HEK293 (cell line): Measurements from ENCODE around the gene HDLBP.

Experiments used
- CTCF ChIA-PET: fragments of 350-600 bp; formaldehyde crosslinking; extraction: SDS; loops from one replicate; lab custom pipeline; 2021; ENCODE audit warnings: antibody characterized with exemption; lab: Yijun Ruan, JAX
- POLR2A ChIA-PET: fragments of 300-600 bp; formaldehyde crosslinking; extraction: SDS; loops from one replicate; lab custom pipeline; 2020; ENCODE audit warnings: antibody characterized with exemption, inconsistent platforms; lab: Yijun Ruan, JAX
- H3K27ac ChIP-seq: fragments of 200-500 bp; sonication (Bioruptor generic); 2 replicates; pipeline ENCODE4 v1.5.1; 2014; ENCODE audit warnings: low read depth, low read length, control low read depth, inconsistent platforms; ENCODE audit errors: extremely low read depth
- H3K36me3 ChIP-seq, 2 experiments: fragments of 200-500 bp in 1 of 2; sonication (Bioruptor generic) in 1 of 2; 1 replicate in 1 of 2; 2 replicates in 1 of 2; pipeline ENCODE4 v1.5.1; 2014 to 2017; ENCODE audit warnings: inconsistent platforms in 2 of 2, low read length in 2 of 2; ENCODE audit not compliant: control insufficient read depth in 2 of 2, insufficient read depth in 1 of 2
- H3K4me1 ChIP-seq: fragments of 200-500 bp; sonication (Bioruptor generic); 2 replicates; pipeline ENCODE4 v1.5.1; 2014; ENCODE audit warnings: mild to moderate bottlenecking, low read length, inconsistent platforms; ENCODE audit not compliant: control insufficient read depth, insufficient read depth
- H3K4me3 ChIP-seq: 2 replicates; pipeline ENCODE4 v1.5.1; 2011; ENCODE audit warnings: low read depth, mild to moderate bottlenecking, control low read depth, low read length, moderate library complexity
- H3K9me3 ChIP-seq: fragments of 200-500 bp; sonication (Bioruptor generic); 2 replicates; pipeline ENCODE4 v1.5.1; 2014; ENCODE audit warnings: low read depth, low read length, inconsistent platforms; ENCODE audit not compliant: control insufficient read depth, insufficient read depth
- INSM2 ChIP-seq: fragments of 450-650 bp; formaldehyde crosslinking; IDR thresholded peaks from 2 replicates; pipeline ENCODE4 v1.5.1; 2016; ENCODE audit warnings: missing biosample characterization, missing genetic modification characterization
- KLF7 ChIP-seq: fragments of 450-650 bp; formaldehyde crosslinking; IDR thresholded peaks from 2 replicates; pipeline ENCODE4 v1.5.1; 2016; ENCODE audit warnings: missing biosample characterization, missing genetic modification characterization, borderline replicate concordance
- ZFHX2 ChIP-seq: fragments of 450-650 bp; formaldehyde crosslinking; conservative IDR thresholded peaks from 2 replicates; pipeline ENCODE4 v1.5.1; 2016; ENCODE audit warnings: missing biosample characterization, missing genetic modification characterization
- ZIC2 ChIP-seq: fragments of 450-650 bp; formaldehyde crosslinking; IDR thresholded peaks from 2 replicates; pipeline ENCODE4 v1.5.1; 2016; ENCODE audit warnings: missing biosample characterization, missing genetic modification characterization
- ZNF112 ChIP-seq: fragments of 450-650 bp; formaldehyde crosslinking; IDR thresholded peaks from 2 replicates; pipeline ENCODE4 v1.5.0; 2017; ENCODE audit warnings: missing biosample characterization, missing genetic modification characterization
- ZNF16 ChIP-seq: fragments of 450-650 bp; formaldehyde crosslinking; IDR thresholded peaks from 2 replicates; pipeline ENCODE4 v1.5.1; 2016; ENCODE audit warnings: low read depth, missing biosample characterization, missing genetic modification characterization
- ZNF174 ChIP-seq: fragments of 450-650 bp; formaldehyde crosslinking; IDR thresholded peaks from 2 replicates; pipeline ENCODE4 v1.5.0; 2017; ENCODE audit warnings: missing biosample characterization, mild to moderate bottlenecking, missing genetic modification characterization
- ZNF2 ChIP-seq: fragments of 450-650 bp; formaldehyde crosslinking; IDR thresholded peaks from 2 replicates; pipeline ENCODE4 v1.5.1; 2016; ENCODE audit warnings: missing biosample characterization, missing genetic modification characterization
- ZNF211 ChIP-seq: fragments of 450-650 bp; formaldehyde crosslinking; IDR thresholded peaks from 2 replicates; pipeline ENCODE4 v1.5.1; 2016; ENCODE audit warnings: low read depth, missing biosample characterization, missing genetic modification characterization
- ZNF214 ChIP-seq: fragments of 450-650 bp; formaldehyde crosslinking; IDR thresholded peaks from 2 replicates; pipeline ENCODE4 v1.5.1; 2017; ENCODE audit warnings: missing biosample characterization, mild to moderate bottlenecking, missing genetic modification characterization, borderline replicate concordance
- ZNF223 ChIP-seq: fragments of 450-650 bp; formaldehyde crosslinking; IDR thresholded peaks from 2 replicates; pipeline ENCODE4 v1.5.1; 2016; ENCODE audit warnings: missing biosample characterization, missing genetic modification characterization
- ZNF23 ChIP-seq: fragments of 450-650 bp; formaldehyde crosslinking; IDR thresholded peaks from 2 replicates; pipeline ENCODE4 v1.5.1; 2016; ENCODE audit warnings: missing biosample characterization, missing genetic modification characterization, borderline replicate concordance
- ZNF404 ChIP-seq: fragments of 450-650 bp; formaldehyde crosslinking; IDR thresholded peaks from 2 replicates; pipeline ENCODE4 v1.5.1; 2017; ENCODE audit warnings: missing biosample characterization, missing genetic modification characterization
- ZNF433 ChIP-seq: fragments of 450-650 bp; formaldehyde crosslinking; IDR thresholded peaks from 2 replicates; pipeline ENCODE4 v1.5.1; 2016; ENCODE audit warnings: missing biosample characterization, missing genetic modification characterization, low read depth
- ZNF529 ChIP-seq: fragments of 450-650 bp; formaldehyde crosslinking; IDR thresholded peaks from 2 replicates; pipeline ENCODE4 v1.5.1; 2017; ENCODE audit warnings: missing genetic modification characterization, missing biosample characterization; ENCODE audit not compliant: insufficient replicate concordance
- ZNF530 ChIP-seq: fragments of 450-650 bp; formaldehyde crosslinking; IDR thresholded peaks from 2 replicates; pipeline ENCODE4 v1.5.1; 2016; ENCODE audit warnings: low read depth, missing biosample characterization, missing genetic modification characterization
- ZNF555 ChIP-seq: fragments of 450-650 bp; formaldehyde crosslinking; conservative IDR thresholded peaks from 2 replicates; pipeline ENCODE4 v1.5.1; 2017; ENCODE audit warnings: missing biosample characterization, mild to moderate bottlenecking, missing genetic modification characterization, inconsistent platforms
- ZNF571 ChIP-seq: fragments of 450-650 bp; formaldehyde crosslinking; IDR thresholded peaks from 2 replicates; pipeline ENCODE4 v1.5.0; 2017; ENCODE audit warnings: missing biosample characterization, missing genetic modification characterization
- ZNF704 ChIP-seq: fragments of 450-650 bp; formaldehyde crosslinking; IDR thresholded peaks from 2 replicates; pipeline ENCODE4 v1.5.1; 2016; ENCODE audit warnings: missing biosample characterization, missing genetic modification characterization
- ZNF837 ChIP-seq: fragments of 450-650 bp; formaldehyde crosslinking; IDR thresholded peaks from 2 replicates; pipeline ENCODE4 v1.5.1; 2016; ENCODE audit warnings: missing biosample characterization, missing genetic modification characterization
- ZSCAN18 ChIP-seq: fragments of 450-650 bp; formaldehyde crosslinking; IDR thresholded peaks from 2 replicates; pipeline ENCODE4 v1.5.1; 2016; ENCODE audit warnings: missing biosample characterization, missing genetic modification characterization
- ZSCAN4 ChIP-seq: fragments of 450-650 bp; formaldehyde crosslinking; IDR thresholded peaks from 2 replicates; pipeline ENCODE4 v1.5.1; 2017; ENCODE audit warnings: missing biosample characterization, missing genetic modification characterization
- TF ChIP-seq, protein P1 (sequence below): fragments of 450-650 bp; formaldehyde crosslinking; IDR thresholded peaks from 2 replicates; pipeline ENCODE4 v1.5.1; 2016; ENCODE audit warnings: missing biosample characterization, missing genetic modification characterization

HDLBP gene

DNA sequence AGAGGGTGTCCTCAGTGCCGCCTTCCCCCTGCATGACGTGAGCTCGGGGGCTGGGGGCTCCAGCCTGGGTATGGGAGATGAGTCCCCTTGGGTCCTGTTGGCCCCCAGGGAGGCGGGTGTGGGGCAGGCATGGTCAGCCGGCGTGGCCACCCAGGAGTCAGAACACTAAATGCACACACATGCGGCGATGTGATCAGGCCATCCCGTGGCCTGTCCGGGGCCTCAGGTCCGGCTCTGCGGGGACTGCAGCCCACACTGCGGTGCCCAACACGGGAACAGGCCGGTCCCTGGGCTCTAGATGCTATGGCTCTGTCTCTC lies 113.2 kb downstream of the HDLBP start (continued):
- no peak for TF ChIP-seq ZNF704 (tag by site-specific recombination)
- TF ChIP-seq ZNF571, result no peak
- no peak for TF ChIP-seq ZNF214

DNA sequence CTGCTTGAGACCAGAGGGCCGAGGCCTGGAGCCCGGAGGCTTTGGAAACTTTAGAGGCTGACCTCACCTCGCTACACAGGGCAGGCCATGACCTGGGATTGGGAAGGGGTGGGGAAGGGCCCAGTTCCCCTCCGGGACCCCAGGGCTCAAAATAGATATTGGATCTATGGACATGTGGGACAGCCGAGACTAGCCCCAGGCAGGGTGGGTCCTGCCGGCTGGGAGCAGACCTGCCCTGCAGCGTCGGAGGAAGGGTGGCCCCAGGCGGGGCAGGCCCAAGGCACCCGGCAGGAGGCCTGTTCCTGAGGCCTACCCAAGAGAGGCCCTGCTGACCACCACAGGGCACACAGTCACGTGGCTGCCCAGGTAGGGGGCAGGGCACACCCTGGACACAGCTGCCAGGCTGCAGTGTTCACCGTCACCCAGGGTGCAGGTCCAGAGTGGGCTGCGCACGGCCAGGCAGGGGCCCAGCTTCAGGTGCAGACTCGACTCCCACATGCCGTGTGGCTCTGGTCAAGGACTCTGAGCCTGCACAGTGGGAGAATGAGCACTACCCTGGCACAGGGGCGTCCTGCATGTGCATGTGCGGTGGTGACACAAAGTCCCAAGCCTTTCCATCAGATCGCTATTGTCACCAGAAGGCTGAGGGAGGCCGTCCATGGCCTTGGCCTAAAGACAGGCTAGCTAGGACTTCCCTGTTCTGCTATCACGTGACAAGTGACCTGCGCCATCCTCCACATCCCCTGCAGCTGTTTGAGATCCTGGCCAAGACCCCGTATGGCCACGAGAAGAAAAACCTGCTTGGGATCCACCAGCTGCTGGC lies 113.8 kb downstream of the HDLBP start:
- no peaks in the 10 kb centered on the region for H3K36me3 ChIP-seq
- ChIA-PET POLR2A (no interaction called here), CTCF (no interaction called here)
- TF ChIP-seq KLF7 (tag by site-specific recombination) (no peak), ZIC2 (tag by site-specific recombination) (peak; percentile 63)
- no peak overlapping the region for H3K27ac ChIP-seq
- H3K4me3 ChIP-seq, result no peak overlapping the region
- no peaks in the 10 kb centered on the region for H3K4me1 ChIP-seq
- H3K9me3 ChIP-seq, result no peaks in the 10 kb centered on the region

DNA sequence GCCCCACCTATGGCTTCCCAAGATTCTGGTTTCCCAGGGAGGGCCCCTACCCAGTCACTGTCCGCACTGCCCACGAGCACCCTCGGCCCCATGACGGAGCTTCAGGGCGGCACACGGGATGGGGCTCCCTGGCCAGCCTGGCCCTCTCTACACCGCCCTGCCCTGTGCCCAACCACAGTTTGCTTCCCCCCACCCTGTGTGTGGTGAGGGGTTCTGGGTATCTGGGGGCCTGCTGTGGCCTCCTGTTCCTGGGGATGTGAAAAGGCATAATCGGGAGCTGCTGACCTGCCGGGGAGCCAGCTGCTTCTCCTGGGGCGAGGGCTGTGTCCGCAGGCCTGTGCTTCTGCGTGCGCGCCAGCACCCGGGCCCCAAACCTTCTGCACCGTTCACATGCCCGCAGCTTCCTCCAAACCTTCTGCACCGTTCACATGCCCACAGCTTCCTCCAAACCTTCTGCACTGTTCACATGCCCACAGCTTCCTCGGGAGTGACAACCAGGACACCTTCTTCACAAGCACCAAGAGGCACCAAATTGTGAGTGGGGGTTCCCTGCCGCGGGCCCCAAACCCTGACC lies 114.6 kb downstream of the HDLBP start:
- H3K36me3 ChIP-seq, result no peaks in the 10 kb centered on the region
- no peak overlapping the region for H3K4me3 ChIP-seq
- ChIA-PET POLR2A (no interaction called here), CTCF (no interaction called here)
- no peak for TF ChIP-seq KLF7 (tag by site-specific recombination)
- TF ChIP-seq ZNF404, result no peak
- TF ChIP-seq ZNF2 (tag by site-specific recombination), result no peak
- TF ChIP-seq ZNF433 (tag by site-specific recombination), result no peak
- no peak for TF ChIP-seq ZFHX2 (tag by site-specific recombination)
- TF ChIP-seq ZSCAN18 (tag by site-specific recombination), result no peak
- TF ChIP-seq ZNF837 (tag by site-specific recombination), result no peak
- no peak for TF ChIP-seq ZNF16 (tag by site-specific recombination)
- no peak for TF ChIP-seq ZSCAN4 (tag by site-specific recombination)
- TF ChIP-seq, protein P1, sequence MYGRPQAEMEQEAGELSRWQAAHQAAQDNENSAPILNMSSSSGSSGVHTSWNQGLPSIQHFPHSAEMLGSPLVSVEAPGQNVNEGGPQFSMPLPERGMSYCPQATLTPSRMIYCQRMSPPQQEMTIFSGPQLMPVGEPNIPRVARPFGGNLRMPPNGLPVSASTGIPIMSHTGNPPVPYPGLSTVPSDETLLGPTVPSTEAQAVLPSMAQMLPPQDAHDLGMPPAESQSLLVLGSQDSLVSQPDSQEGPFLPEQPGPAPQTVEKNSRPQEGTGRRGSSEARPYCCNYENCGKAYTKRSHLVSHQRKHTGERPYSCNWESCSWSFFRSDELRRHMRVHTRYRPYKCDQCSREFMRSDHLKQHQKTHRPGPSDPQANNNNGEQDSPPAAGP (tag by site-specific recombination), result no peak
- no peak for TF ChIP-seq ZNF555 (tag by site-specific recombination)
- TF ChIP-seq ZNF112 (tag by site-specific recombination), result no peak
- TF ChIP-seq ZNF211 (tag by site-specific recombination), result no peak
- no peak for TF ChIP-seq ZNF529 (tag by site-specific recombination)
- no peak for TF ChIP-seq ZNF530 (tag by site-specific recombination)
- TF ChIP-seq ZNF23, result no peak
- no peak for TF ChIP-seq ZNF174 (tag by site-specific recombination)
- no peak for TF ChIP-seq ZNF223 (tag by site-specific recombination)
- no peak for TF ChIP-seq INSM2 (tag by site-specific recombination)
- TF ChIP-seq ZNF571, result no peak
- no peaks in the 10 kb centered on the region for H3K9me3 ChIP-seq
- H3K27ac ChIP-seq, result no peak overlapping the region
- H3K4me1 ChIP-seq, result no peaks in the 10 kb centered on the region
